Tibial nerve (tissue), 3 donors: ENCODE measurements around the gene FMNL2.

Experiments used
- CTCF ChIP-seq, 5 experiments: fragments of 200-600 bp in 3 of 5; fragments of 450-650 bp in 2 of 5; sonication (generic) in 3 of 5; IDR thresholded peaks; one replicate each; pipeline ENCODE4 v1.5.1; 2016 to 2019; ENCODE audit warnings: antibody characterized with exemption in 5 of 5, mild to moderate bottlenecking in 3 of 5, moderate library complexity in 2 of 5
- POLR2A ChIP-seq, 2 donors: fragments of 450-650 bp; IDR thresholded peaks; one replicate each; pipeline ENCODE4 v1.6.1; 2017; ENCODE audit warnings: antibody characterized with exemption in 2 of 2, mild to moderate bottlenecking in 2 of 2, moderate library complexity in 2 of 2

GRCh38 chr2:152350155-152350679 lies 15.2 kb downstream of the FMNL2 start:
- no peak for TF ChIP-seq CTCF (IDR thresholded peaks at IDR 0.05)
- no peak for TF ChIP-seq POLR2A (IDR thresholded peaks at IDR 0.05)
